Measurements from ENCODE around the gene SIGLECL1.

SIGLECL1 gene

DNA sequence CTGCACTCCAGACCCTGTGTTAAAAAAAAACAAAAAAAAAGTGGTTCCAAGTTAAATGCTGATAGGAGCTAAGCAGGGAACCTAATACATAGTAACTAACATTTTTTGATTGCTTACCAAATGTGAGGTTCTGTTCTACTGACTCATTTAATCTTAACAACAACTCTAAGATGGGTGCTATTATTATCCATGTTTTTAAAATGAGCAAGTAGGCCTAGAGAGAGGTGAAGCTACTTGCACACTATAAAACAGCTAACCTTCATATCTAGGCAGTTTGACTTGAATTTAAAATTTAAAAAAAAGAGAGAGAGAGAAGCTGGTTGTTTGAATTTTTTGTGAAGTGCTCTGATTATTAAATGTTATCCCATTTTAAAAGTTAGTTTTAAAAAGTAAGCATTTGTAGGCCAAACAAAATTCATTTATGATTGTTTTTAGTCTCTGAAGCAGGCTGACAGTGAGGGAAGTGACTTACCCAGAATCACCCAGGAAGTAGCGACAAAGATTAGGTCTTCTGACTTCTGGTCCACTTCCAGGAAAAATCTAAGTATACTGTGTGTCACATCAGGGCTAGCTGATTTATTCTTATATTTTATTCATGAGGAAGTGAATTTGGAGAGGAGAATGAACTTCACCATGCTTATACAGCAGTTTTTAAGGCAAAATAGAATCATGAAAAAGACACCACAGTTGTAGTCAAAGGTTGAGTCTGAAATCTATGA lies 2.4 kb downstream of the SIGLECL1 start:
- no peak for DNase-seq (ENCODE audit: low spot score)

DNA sequence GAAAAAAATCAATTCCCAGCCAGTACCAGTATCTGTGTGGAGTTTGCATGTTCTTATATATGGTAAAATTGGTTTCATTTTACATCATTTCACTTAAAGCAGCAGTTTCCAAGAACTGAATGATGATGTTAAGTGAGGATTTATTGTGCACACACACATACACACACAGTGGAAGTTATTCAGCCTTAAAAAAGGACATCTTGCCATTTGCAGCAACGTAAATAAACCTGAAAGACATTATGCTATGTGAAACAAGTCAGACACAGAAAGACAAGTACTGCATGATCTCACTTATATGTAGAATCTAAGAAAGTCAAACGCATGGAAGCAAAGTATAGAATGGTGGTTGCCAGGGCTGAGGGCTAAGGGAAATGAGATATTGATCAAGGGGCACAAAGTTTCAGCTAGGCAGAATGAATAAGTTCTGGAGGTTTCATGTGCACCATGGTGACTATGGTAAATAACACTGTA lies 5.3 kb downstream of the SIGLECL1 start:
- DNase-seq (ENCODE audit: low spot score), result no peak

DNA sequence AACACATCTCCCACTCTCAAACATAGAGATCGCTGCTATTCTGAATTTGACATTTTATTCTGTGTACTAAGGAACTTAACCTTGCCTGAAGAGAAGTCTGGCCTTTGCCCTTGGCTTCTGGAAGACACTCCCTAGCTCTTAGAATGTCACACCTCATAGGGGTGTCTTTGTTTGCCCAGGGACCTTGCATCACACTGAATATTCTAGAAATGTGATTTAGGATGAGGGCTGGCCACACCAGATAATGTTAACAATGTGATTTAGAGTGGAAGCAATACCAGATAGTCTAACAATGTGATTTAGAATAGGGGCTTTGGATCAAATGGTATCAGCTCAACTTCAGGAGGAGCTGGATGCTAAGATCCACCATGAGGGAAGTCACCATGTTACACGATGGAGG lies 6.6 kb downstream of the SIGLECL1 start:
- no peak for DNase-seq (ENCODE audit: low spot score)

DNA sequence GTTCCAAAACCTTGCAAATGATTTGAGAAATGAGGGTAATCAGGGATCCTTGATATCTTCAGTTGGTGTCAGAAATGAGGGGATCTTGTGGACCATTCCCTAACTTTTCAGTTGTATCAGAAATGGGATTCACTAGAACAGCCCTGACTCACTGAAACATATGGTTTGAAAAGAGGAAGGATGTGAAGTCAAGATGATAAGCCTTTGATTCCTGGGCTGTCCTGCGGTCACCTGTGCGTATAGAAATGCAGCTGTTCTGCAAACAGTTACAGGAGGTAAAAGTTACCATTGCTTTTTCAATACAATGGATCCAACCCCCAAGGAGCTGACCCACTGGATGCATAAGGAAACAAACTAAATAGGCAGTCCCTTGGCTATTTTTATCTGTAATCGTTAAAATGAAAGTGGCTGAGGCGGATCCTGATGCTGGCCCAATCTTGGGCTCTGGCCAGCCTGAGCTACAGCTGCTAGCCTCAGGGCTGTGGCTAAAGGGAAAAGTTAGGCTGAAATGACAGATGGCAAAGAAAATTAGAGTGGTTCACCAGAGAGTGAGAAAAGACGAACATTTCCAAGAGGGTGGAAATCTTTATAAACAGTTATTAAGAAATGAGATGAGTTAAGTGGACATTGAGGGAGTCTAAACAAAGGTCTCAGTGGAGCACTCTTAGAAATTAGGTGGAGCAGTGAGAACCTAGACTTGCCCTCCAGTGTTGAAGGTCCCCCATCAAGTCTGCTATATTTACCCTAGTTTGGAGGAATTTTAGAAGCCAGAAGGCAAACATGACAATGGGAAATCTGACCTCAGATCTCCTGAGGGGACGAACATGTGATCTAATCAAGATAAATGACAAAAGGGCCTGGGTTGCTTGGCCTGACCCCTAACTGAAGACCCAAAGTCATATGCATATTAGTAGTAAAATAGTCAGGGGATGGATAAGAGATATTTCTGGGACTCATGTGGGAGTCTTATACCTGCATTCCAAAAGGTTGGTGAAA lies 7.6 kb downstream of the SIGLECL1 start:
- no peak for DNase-seq (ENCODE audit: low spot score)

DNA sequence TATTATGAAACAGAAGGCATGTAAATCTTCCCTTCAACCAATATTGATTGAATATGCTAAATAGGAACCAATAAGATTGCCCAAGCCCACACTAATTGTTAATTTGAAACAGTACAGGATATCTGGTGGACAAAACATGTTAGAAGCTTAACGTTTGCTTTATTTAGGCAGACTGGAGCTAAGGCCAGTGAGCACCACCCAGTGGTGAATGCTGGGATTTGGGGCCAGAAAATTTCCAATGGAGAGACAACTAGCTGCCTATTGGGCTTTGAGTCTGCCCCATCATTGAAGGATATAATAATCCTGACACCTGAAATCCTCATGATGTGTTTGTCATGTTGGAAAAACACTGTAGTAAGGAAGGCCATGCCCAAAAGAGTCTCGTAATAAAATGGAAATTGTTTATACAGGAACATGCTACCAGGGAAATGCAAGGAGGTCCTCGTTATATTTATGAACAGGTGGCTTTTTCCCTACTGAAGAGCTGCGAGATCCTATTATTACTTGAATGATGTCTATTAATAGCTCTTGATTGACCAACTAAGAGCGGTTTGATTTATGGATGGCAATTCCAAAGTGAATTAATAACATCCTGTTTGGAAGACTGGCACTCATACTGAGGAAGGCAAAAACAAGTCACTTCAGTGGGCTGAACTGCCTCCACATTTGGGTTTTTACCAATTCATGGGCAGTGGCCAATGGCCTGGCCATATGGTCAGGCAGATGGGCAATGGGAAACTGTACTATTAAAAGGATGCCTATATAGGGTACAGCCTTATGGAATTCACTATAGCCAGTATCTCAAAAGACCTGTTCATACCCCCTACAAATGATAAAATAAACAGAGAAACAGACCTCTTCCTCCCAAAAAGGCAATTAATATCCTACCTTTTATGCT lies 8.7 kb downstream of the SIGLECL1 start:
- DNase-seq (ENCODE audit: low spot score), result peak; percentile 16

DNA sequence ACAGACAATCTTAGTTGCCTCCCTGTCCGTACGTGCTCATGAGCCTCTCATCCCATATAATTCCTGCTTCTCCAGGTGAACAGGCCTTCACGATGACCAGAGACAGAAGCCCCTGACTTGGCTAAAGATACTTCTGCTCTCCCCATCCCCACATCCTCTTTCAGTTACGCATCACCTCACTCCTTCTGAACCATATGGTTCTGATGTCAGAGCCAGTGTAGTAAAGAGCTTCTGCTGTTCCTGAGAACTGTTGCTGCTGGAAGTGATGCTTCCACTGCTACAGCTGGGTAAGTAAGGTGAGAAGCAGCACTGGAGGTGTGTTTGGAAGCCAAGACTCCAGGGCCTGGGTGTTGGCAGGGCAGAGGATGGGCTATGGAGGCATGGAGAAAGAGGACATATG lies 12.9 kb downstream of the SIGLECL1 start:
- no peak for DNase-seq (ENCODE audit: low spot score)

DNA sequence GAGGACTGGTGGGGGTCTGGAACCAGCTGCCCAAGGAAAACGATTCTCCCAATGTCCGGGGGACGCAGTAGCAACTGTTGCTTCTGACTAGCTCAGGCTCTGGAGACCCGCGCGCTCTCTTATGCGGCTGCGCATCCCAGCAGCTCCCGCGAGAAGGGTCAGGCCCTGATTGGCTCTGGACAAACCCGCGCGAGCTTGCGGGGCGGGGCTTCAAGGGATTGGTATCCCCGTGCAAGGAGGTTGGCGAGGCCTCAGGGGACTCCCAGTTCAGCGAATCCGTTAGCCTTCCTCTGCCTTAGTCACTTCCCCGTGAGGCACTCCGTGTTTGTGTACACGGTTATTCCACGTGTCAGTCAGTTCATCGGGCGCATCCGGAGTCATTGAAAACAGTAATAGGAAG lies 20.2 kb downstream of the SIGLECL1 start:
- DNase-seq (ENCODE audit: low spot score), result no peak

DNA sequence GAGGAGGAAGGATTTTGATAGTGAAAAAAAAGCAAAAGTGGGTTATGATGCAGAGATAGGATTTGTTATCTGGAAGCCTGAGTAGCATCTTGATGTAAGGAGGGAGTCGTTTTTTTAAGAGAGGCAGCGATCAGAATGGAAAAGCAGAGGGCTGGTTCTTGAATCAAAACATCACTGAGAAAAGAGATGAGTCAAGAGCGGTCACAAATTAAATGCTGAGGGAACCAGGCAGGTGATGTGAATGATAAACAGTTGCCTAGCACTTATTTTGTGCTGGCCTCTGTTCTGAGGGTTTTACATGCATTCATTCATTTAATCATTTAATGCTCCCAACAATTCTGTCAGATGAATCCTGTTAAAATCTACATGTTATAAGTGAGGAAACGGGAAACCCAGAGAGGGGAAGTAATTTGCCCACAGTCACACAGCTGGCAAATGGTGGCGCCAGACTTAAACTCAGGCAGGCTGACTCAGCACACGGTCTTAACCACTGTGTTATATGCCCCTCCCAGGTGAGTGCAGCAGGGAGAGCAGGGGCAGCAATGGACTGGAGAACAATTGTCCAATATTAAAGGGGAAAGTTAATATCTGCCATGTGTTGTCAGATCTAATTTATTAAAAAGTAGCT lies 21.4 kb downstream of the SIGLECL1 start:
- no peak for DNase-seq (ENCODE audit: low spot score)

DNA sequence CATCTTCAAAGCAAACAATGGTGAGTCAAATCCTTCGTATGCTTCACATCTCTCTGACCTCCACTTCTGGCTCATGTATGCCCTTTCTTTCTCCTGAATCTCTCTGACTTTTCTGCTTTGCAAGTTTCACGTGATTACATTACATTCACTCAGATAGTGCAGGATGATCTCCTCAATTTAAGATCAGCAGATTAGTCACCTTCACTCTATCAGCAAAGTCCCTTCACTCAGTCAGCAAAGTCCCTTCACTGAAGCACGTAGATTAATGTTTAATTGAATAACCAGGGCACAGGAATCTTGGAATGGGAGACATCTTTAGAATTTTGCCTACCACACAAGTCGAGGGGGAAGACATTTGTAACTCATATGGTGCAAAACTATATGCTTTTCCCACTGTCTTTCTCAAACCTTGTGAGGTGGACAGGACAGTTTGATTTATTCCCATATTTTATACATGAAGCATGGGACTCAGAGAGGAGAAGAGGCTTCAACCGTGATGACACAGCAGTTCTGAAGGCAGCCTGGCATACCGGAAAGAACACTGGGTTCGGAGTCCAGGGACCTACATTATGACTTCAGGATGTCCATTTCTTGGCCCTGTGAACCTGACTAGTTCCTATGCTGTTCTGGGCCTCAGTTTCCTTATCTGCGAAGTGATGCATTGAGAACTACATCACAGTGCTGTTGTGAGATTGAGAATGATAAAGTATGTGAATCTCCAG lies 23.3 kb downstream of the SIGLECL1 start:
- no peak for DNase-seq (ENCODE audit: low spot score)

DNA sequence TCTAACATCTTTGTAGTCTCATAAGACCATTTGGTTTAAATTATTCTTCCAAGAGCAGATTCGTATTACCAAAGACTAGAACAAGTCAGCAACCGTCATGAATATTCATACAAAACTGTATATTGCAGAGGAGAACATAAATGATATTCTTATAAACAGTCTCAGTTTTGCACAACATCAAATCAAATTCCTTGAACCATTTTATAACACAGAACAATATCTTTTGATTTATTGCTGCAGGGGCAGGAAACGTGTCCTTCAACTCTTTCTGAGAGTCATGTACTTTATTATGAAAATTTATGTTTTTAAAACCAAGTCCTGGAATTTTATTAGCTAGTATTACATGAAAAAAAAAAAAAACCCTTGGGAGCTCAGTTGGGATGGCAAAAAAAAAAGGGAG lies 26.2 kb downstream of the SIGLECL1 start:
- no peak for DNase-seq (ENCODE audit: low spot score)

DNA sequence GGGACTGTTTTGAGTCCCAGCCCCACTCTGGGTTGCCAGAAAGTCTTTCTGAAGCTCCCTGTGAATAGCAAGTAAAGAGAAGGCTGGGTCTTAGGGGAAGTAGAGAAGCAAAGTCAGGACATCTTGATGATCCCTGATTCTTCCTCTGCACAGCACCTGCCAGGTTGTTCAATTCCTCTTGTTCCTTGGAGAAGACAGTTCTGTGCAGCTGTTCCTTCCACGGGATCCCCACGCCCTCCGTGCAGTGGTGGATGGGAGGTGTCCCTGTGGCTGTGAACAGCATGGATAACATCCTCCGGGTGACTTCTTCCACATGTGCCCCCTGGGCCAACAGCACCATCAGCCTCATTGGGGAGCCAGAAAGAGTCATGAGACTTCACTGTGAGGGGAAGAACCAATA lies 31.5 kb downstream of the SIGLECL1 start:
- no peak for DNase-seq (ENCODE audit: low spot score)

DNA sequence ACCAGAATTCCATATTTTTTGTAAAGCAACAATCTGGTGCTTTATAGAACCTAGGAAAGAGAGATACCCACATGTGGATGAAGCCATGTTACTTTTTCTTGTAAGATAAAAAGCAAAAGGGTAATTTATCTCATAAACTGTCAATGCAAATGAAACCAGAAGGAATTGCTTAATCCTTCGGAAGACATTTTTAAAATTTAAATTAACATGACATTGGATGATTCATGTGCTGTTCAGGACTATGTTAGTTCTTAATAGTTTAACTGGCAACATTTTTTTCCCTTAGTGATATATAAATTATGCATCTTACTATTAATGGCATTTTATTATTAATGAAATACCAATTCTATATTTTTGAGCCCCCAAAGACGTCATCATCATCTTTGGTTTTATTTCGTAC lies 34.8 kb downstream of the SIGLECL1 start:
- DNase-seq (ENCODE audit: low spot score), result no peak

DNA sequence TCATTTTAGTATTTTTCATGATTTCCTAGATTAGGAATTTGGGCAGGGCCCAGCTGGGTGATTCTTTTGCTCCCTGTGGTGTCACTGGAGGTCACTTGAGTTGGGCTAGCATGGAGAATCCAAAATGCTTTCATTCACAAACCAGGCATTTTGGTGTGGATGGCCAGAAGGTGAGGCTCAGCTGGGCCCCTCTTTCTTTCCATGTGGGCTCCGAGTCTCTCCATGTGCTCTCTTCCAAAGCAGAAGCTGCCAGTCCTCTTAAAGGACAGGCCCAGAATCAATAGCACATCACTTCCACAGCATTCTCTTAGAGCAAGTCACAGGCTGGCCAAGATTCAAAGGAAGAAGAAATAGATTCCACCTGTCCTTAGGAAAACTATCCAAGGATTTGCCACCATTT lies 38.8 kb downstream of the SIGLECL1 start:
- DNase-seq (ENCODE audit: low spot score), result no peak

DNA sequence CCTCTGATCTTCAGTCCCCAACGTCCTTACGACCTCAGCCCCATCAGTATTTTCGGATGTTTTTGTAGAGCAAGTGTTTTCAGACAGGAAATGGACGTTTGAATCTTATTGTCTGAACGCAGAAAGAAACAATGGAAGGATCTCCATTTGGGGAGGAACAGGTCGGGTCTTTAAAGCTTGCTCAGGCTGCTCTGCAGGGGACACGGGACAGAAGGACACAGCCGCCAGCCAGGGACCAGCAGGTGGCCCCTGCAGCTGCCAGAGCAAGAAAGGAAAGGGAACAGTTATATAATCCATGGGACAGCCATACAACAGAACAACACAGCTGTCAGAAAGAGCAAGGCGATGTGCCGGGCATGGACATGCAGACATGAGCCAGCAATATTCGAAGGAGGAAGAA lies 42.1 kb downstream of the SIGLECL1 start:
- DNase-seq (ENCODE audit: low spot score), result no peak

DNA sequence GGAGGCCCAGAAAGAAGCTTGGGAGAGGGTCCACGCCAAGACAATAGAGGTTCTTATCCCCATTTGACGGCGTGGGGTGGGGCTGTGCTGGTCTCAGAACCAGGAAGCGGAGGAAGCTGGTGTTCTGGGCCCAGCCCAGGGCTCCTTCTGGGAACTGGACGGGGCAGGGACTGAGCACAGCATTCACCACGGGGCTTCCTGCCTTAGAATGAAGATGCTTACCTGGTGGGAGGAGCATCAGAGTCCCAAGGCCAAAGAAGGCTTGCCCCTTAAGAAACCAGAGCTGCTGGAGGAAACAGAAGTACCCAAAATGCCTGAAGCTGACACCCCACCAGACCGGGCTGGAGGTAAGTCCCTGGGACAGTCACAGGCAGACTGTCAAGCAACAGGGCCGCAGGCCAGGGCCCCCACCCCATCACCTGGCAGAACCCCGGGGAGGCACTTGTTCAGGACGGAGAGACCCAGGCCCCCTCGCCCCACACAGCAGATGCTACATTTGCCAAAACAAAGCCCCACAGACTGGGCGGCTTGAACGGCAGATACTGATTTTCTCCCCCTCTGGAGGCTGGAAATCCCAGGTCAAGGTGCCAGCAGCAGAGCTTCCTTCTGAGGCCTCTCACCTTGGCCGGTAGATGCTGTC lies 42.8 kb downstream of the SIGLECL1 start:
- DNase-seq (ENCODE audit: low spot score), result no peak

DNA sequence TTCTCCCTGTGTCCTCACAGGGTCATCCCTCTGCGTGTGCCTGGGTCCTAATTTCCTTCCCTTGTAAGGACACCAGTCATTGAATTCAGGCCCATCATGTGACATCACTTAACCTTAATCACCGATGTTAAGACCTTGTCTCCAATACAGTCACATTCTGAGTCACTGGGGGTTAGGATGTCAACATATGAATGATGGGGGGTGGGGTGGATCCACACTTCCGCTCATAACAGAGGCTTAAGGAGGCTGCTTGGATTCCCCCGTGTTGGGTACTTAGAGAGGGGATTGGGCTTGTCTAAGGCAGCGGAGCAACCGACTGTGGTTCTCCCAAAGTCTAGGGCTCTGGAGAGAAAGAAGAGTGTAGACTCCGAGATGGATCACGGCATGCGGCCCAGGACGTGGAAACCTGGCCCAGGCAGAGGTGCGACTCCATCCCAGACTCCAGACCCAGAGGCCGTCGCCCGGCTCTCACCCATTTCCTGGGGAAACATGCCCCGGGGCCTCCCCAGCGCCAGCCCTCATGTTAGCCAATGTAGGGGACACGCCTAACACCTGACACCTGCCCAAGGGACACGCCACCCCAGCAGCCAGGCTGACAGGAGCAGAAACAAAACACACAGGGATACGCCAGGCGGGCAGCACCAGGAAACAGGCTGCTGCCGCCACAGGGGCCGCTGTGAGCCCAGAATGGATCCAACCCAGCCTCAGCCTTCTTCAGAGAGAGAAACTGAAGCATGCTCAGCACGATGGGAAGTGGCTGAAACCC lies 43.5 kb downstream of the SIGLECL1 start:
- peak; percentile 21 for DNase-seq (ENCODE audit: low spot score)

DNA sequence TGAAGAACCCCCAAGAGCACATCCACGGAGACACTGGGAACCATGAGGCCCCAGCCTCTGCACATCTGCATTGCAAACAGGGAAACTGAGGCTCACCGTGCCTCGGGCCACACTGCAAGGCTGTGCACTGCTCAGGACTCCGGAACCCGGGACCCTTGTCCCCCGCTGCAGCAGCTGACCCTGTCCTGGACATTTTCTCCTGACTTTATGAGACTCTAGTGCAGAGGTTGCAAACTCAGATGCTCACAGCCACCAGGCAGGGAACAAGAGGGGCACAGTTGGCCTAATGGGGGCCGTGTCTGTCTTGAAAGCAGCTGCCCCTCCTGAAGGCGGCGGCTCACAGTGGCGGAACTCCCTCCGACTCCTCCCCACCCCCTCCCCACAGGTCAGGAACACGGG lies 44.1 kb downstream of the SIGLECL1 start:
- DNase-seq (ENCODE audit: low spot score), result no peak

DNA sequence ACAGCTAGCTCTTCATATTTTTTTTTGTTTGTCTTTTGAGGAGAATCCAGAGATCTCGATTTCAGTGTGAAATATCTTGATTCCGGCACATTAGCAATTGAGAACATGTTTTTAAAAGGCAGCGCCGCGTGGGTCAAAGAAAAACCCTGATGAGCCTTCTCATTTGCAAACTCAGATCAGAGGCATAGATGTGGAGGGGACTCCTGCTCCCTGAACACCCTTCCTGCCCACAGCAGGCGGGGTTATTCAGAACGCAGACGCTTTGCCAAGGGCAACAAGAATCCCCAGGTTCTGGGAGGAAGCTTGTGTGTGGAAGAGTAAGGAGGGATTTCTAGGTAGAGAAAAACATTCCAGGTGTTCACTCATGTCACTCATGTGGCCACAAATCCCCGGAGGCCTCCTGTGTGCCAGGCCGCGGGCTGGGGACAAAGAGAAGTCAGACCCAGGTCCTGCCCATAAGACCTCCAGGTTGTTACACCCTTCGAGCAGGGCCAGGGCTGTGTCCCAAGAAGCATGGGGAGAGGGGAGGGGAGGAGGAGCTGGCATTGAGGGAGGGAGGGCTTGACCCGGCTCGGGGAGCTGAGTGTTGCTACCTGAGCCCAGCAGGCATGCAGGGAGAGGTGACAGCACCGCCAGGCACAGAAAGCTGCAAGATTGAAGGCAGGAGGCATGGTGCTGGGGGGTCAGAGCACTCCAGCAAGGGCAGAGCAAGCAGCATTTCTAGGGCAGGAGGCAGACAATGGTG lies 44.7 kb downstream of the SIGLECL1 start:
- no peak for DNase-seq (ENCODE audit: low spot score)
